CD4-positive, alpha-beta T cell treated with Interleukin-6 at 100 ng/mL for 8 hours (primary cell): ENCODE data around the gene MUC20.

ENCODE experiments used
- DNase-seq: peaks from one replicate; pipeline ENCODE4 v3.0.0-alpha.2; 2020; ENCODE audit warnings: mixed read lengths, low spot score

Gene MUC20

DNA sequence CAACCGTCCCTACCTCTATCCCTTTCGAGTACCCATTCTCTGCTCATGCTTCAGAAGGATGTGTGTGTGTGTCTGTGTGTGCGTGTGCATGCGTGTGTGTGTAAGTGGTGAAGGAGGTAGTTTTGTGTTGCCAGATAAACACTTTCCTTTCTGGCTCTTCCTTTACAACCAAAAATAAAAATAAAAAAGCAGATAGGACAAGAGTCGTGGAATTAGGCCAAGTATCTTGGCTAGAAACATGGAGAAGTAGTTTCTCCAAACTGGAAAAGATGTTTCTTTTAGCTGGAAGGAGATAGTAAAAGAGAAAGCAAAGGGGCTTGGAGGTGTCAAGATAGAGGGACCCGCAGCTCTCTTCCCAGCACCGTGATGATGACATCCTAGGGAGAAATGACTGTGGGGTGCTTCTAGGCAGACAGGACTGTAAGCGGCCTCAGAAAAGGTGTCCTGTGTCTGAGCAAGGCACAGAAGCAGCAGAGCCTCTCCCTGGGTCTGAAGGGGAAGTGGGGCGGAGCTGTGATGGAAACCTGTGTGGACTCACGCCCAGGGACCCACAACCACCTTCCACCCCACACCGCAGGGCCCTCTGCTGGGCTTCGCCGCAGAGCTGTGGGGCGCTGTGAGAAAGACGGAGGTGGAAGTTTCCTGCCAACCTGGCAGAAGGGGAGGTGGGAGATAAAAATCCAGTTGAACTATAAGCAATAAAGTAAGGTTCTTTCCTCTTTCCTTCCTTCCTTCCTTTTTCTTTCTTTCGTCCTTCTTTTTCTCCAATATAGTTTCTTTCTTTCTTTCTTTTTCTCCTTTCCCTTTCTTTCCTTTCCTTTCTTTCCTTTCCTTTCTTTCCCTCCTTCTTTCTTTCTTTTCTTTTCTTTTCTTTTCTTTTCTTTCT lies 35.3 kb downstream of the MUC20 start:
- no peak for DNase-seq

DNA sequence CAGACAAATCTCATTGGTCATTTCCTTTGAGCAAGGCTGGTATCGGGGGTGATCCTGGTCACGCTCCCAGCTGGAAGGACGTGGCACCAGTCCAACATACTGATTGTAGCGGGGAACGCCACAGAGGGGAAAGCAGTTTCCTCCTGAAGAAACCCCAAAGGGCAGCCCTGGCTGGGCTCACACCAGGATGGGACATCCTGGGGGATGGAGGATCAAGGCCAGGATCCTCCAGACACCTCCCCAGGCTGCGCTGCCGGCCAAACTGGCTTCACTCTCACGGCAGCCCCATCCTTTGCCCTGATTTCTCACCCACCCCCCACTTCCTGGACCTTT lies 36.6 kb downstream of the MUC20 start:
- DNase-seq, result no peak

- no peak for DNase-seq
Observed at GRCh38 chr3:195757827-195758226, 37.0 kb downstream of the MUC20 start.

DNA sequence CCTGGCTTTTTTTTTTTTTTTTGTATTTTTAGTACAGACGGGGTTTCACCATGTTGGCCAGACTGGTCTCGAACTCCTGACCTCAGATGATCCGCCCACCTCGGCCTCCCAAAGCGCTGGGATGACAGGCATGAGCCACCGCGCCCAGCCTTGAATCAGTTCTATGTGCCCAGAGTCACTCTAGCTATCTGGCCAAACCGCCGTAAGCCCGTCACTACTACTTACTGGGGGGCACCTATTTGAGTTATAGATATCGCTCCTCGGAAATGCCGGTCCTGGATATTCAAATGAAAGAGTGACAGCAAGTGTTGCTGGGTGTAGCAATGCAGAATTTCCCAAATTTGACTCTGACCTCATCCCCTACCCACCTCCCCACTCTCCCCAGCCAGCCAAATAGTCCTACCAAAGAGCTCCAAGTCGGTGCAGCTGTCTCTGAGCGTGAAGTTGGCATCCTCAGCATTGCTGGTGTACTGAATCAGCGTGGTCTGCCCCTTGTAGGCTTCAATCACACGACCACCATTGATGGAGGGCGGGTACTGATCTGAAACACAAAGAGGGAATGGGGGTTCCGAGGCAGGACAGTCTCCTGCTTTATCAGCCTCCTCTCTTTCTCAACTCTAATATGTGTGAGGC lies 38.1 kb downstream of the MUC20 start:
- no peak for DNase-seq

DNA sequence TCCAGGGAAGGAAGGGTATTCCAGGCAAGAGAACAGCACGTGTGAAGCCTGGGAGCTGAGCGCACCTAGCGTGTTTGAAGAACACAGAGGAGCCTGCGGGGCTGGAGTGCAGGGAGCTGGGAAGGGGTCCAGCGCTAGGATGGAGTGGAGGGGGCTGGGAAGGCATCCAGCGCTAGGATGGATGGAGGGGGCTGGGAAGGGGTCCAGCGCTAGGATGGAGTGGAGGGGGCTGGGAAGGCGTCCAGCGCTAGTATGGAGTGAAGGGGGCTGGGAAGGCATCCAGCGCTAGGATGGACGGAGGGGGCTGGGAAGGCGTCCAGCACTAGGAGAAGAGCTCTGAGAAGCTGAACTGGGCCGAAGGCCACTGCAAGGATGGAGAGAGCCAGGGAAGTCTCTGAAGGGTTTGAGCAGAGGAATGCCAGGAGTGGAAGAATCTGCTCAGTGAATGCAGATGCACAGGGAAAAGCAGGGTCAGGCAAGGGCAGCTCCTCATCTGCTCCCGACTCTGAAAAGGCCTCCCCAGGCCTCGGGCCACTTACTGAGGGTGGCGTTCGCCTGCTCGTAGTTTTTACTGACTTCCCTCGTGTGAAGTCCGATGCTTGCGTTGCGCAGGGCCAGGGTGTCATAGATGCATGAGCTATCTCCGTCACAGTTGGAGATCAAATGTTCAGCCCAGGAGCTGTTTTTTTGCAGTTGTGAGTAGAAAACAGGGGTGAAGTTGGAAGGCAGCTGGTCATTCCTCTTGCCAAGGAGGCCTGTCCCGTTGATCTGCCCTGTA lies 39.8 kb downstream of the MUC20 start:
- no peak for DNase-seq

- no peak for DNase-seq
Observed at GRCh38 chr3:195761123-195761566, 40.4 kb downstream of the MUC20 start.

DNA sequence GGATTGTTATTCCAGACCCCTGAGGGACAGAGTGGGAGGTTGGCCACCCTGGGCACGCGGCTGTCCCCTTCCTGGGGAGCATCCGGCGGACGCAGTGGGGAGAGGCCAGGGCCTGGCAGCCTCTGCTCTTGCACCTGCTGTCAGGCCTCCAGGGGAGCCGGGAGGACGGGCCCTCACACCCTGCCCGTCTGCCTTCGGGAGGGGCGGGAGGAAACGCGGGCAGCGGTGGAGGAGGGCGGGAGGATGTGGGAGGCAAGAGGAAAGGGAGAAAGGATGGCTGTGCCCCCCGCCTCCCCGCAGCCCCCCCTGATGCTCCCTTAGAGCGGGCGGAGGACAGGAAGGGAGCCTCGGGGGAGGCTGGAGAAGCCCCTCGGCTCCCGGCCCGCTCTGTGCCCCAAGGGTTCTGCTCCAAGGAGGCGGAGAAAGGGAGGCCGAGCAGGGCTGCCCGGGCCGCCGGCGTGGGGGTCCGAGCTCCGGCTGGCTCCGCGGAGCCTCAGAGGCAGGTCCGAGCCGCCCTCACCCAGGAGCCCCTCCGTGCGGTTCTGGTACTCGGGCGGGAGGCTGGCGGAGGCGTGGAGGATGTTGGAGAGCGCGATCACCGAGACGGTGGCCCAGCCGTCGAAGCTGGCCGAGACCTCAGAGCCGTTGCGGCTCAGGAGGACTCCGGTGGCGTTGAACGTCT lies 40.9 kb downstream of the MUC20 start:
- no peak for DNase-seq

DNA sequence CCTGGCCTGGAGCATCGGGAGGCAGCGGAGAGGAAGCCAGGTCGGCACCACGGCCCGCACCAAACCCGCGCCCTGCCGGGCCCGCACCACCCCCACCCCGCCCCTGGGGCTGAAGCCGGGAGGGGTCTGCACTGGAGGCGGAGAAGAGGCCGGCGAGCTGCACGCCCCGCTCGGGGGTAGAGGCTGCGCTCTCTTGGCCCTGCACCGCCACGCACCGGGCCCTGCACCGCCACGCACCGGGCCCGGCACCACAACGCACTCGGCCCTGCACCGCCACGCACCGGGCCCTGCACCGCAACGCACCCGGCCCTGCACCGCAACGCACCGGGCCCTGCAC lies 41.4 kb downstream of the MUC20 start:
- no peak for DNase-seq

DNA sequence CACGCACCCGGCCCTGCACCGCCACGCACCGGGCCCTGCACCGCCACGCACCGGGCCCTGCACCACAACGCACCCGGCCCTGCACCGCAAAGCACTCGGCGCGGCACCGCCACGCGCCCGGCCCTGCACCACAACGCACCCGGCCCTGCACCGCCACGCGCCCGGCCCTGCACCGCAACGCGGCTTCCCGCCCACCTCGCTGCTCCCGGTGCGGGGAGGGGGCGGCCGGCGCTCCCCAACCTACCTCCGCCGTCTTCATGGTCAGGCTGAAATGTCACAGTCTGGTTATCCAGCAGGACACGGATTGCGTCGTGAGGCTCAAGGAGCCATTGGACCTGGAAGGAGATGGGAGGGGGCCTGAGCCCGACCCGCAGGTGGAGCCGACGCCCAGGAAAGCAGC lies 41.8 kb downstream of the MUC20 start:
- no peak for DNase-seq

DNA sequence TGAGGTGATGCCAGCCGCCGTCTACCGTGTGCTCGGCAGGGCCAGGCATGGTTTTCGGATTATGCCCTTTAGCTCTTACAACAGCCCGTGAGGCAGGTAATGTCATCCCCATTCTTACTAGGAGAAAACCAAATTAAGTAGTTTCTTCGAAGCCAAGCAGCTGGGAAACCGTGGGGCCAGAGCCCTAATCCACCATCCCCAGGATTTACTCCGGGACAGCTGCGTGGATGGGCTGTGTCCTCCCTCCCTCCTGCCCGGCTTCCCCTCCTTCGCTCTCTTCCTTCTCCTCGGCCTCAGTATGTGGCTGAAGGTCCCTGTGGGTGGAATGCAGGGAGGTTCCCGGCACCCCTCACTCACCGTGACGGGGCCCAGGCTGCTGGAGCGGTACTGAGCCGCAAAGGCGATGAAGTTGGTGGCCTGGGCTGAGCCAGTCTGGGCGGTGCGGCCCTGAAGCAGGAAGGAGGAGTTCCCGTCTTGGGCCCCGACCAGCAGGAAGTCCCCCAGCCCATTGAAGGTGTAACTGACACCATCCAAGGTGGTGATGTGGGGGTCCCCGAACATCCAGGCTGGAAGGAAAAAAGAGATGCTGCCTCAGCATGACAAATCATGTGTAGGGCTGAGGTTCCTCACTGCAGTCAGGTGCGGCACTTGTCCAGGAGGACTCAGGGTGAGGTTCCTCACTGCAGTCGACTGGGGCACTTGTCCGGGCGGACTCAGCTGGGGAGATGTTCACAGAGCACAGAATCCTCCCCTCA lies 42.5 kb downstream of the MUC20 start:
- no peak for DNase-seq

GRCh38 chr3:195763843-195764825 lies 43.4 kb downstream of the MUC20 start:
- no peak for DNase-seq

DNA sequence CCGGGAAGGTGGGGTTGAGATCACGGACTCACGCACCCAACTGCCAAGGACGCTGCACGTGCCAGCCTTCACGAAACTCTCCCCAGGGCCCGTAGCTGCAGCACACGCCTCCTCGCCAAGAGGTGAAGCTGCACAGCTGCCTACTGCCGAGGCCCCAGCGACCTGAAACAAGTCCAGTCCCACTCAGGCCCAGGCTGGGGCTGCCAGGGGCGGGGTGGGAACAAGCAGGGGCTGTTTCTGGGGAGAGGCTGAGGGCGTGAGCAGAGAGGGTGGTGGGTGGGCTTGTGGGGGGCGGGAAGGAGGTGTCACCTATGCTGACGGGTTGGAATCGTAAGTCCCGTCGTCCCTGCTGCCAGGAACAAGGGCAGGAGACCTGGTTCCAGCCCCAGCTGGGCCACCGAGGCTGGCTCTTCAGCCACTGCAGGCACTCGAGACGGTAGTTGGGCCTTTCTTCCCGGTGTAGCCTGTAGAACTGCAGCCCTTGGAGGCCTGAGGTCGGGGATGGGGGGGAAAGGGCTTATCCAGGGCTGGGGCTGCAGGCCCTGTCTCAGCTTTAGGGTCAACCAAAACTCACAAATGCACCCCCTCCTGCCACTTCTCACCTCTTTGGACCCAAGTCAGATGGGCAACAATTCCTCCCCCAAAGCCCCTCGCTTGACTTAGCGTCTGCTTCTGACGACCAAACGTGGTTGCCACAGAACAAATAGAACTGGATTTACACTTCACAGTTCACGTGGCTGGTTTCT lies 44.4 kb downstream of the MUC20 start:
- no peak for DNase-seq

DNA sequence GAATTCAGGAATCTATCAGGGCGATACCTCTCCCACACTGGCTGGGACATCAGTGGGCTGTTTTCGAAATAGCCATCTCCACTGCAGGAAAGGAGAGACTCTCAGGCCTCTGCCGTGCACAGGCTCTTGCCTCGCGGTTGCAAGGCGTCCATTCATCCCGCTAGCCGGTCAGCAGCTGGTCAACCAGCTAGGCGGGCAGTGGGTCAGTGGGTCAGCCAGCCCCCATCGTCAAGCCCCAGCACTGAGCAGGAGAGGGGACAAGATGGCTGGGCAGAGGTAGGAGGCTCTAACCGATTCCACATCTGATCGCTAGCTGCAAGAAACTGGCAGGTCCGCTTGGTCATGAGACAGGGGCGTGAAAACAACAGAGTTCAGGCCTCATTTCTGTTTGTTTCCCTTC lies 45.9 kb downstream of the MUC20 start:
- DNase-seq, result no peak

GRCh38 chr3:195767792-195768191 lies 47.0 kb downstream of the MUC20 start:
- DNase-seq, result no peak

- DNase-seq, result no peak
Observed at GRCh38 chr3:195768414-195768813, 47.6 kb downstream of the MUC20 start.

- no peak for DNase-seq
Observed at GRCh38 chr3:195768831-195769303, 48.1 kb downstream of the MUC20 start.

DNA sequence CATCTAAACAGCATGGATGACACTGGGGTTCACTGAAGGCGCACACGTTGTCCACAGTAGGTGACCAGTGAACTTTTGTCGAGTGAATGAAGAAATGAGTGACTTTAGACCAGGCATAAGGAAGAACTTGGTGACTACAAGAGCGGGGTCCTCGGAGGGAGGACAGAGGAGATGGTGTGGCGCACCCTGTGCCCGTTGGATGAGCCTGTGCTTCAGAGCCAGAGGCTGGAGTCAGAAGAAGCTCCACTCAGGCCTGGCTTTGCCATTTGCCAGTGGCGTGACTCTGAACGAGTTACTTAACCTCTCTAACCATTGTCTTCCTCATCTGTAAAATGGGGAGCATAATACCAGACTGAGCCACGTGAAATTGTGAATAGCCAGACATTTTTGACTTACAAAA lies 48.8 kb downstream of the MUC20 start:
- no peak for DNase-seq

GRCh38 chr3:195770081-195770840 lies 49.5 kb downstream of the MUC20 start:
- DNase-seq, result no peak
